GM19328 (cell line): ENCODE measurements around the gene ZFR.
"Not testable (repeated sequence)": the region's sequence is repeated elsewhere in the genome, so short reads cannot be mapped to it uniquely, and the experiment has no call there.

Experiments used
- ATAC-seq: cut with Tn5 transposase; IDR thresholded peaks from one replicate; pipeline ENCODE4 v1.9.1; 2021; ENCODE audit warnings: mild to moderate bottlenecking, moderate library complexity; ENCODE audit not compliant: unreplicated experiment

Gene ZFR

GRCh38 chr5:32413466-32414263 is 30.9 kb downstream of the ZFR start:
- no peak for ATAC-seq

GRCh38 chr5:32410630-32411029 is 33.9 kb downstream of the ZFR start:
- no peak for ATAC-seq

GRCh38 chr5:32406650-32407049 is 37.9 kb downstream of the ZFR start:
- ATAC-seq: no peak

- ATAC-seq: no peak
Measured at GRCh38 chr5:32405507-32405906, 39.0 kb downstream of the ZFR start.

- no peak for ATAC-seq
Measured at GRCh38 chr5:32403760-32404159, 40.8 kb downstream of the ZFR start.

- no peak for ATAC-seq
Measured at GRCh38 chr5:32400401-32400800, 44.1 kb downstream of the ZFR start.

- not testable (repeated sequence) for ATAC-seq
Measured at GRCh38 chr5:32398754-32399153, 45.8 kb downstream of the ZFR start.

GRCh38 chr5:32394981-32395380 is 49.6 kb downstream of the ZFR start:
- ATAC-seq: no peak

- no peak for ATAC-seq
Measured at GRCh38 chr5:32392039-32392438, 52.5 kb downstream of the ZFR start.

GRCh38 chr5:32390819-32391591 is 53.5 kb downstream of the ZFR start:
- no peak for ATAC-seq

- ATAC-seq: no peak
Measured at GRCh38 chr5:32388432-32389129, 56.0 kb downstream of the ZFR start.

- no peak for ATAC-seq
Measured at GRCh38 chr5:32387841-32388240, 56.7 kb downstream of the ZFR start.

- no peak for ATAC-seq
Measured at GRCh38 chr5:32387211-32387610, 57.3 kb downstream of the ZFR start.

GRCh38 chr5:32384621-32385020 is 59.9 kb downstream of the ZFR start:
- ATAC-seq: no peak

- no peak for ATAC-seq
Measured at GRCh38 chr5:32383586-32383985, 61.0 kb downstream of the ZFR start.

GRCh38 chr5:32383065-32383464 is 61.5 kb downstream of the ZFR start:
- ATAC-seq: no peak

- ATAC-seq: no peak
Measured at GRCh38 chr5:32379421-32379820, 65.1 kb downstream of the ZFR start.

- no peak for ATAC-seq
Measured at GRCh38 chr5:32378966-32379365, 65.6 kb downstream of the ZFR start.

GRCh38 chr5:32369542-32370155 is 74.9 kb downstream of the ZFR start:
- no peak for ATAC-seq

GRCh38 chr5:32369032-32369431 is 75.5 kb downstream of the ZFR start:
- ATAC-seq: no peak

- not testable (repeated sequence) for ATAC-seq
Measured at GRCh38 chr5:32367271-32367670, 77.3 kb downstream of the ZFR start.
